Endothelial cell (in vitro differentiated cells): ENCODE data around the gene CCDC194. TPM values are rescaled to one million over a fixed set of nuclear protein-coding genes. Genes with fewer than 3 reads are reported as not detected.
A peak's percentile ranks its signal among the peaks of the same experiment; 100 is the strongest.
"Not testable (repeated sequence)": the region's sequence is repeated elsewhere in the genome, so short reads cannot be mapped to it uniquely, and the experiment has no call there.

ENCODE experiments used
- DNase-seq: peaks from one replicate; pipeline ENCODE4 v3.0.0; 2021; ENCODE audit warnings: low spot score
- H3K27ac Mint-ChIP-seq: one replicate; pipeline ENCODE4 v1.8.0; 2021; ENCODE audit warnings: mixed read lengths, inconsistent platforms; ENCODE audit not compliant: unreplicated experiment
- H3K27me3 Mint-ChIP-seq: one replicate; pipeline ENCODE4 v1.8.0; 2021; ENCODE audit warnings: mild to moderate bottlenecking, moderate library complexity, mixed read lengths, inconsistent platforms; ENCODE audit not compliant: unreplicated experiment
- H3K36me3 Mint-ChIP-seq: one replicate; pipeline ENCODE4 v1.8.0; 2021; ENCODE audit warnings: mild to moderate bottlenecking, low read depth, mixed read lengths, inconsistent platforms; ENCODE audit not compliant: unreplicated experiment
- H3K4me1 Mint-ChIP-seq: one replicate; pipeline ENCODE4 v1.8.0; 2021; ENCODE audit warnings: mild to moderate bottlenecking, mixed read lengths, inconsistent platforms; ENCODE audit not compliant: unreplicated experiment
- H3K4me3 Mint-ChIP-seq: one replicate; pipeline ENCODE4 v1.8.0; 2021; ENCODE audit warnings: mild to moderate bottlenecking, mixed read lengths, inconsistent platforms; ENCODE audit not compliant: unreplicated experiment
- H3K9me3 Mint-ChIP-seq: one replicate; pipeline ENCODE4 v1.8.0; 2021; ENCODE audit warnings: mixed read lengths, inconsistent platforms; ENCODE audit not compliant: unreplicated experiment
- CTCF ChIP-seq: fragments of 200-600 bp; sonication (generic); IDR thresholded peaks from one replicate; pipeline ENCODE4 v1.5.0; 2021; ENCODE audit warnings: antibody characterized with exemption; ENCODE audit not compliant: unreplicated experiment
- total RNA-seq: library from RNA; stranded (reverse); fragmentation: NEBNext Ultra II Directional; extraction: Animal tissue kit (Norgen Biotek cat#: 25700); gene quantifications from one replicate; pipeline ENCODE4 v1.2.1, GENCODE V29; 2021; ENCODE audit not compliant: unreplicated experiment

Gene CCDC194
- total RNA-seq, 1 donor from 2014 or later = 2.7 TPM

- peak; percentile 56 for DNase-seq
- Mint-ChIP-seq H3K27ac (peak within 1 kb of the TSS; percentile 100), H3K4me3 (peak within 1 kb of the TSS; percentile 95), H3K27me3 (peaks cover 12% of the 10 kb centered on the region), H3K9me3 (no peaks in the 10 kb centered on the region), H3K36me3 (peaks cover 12% of the 10 kb centered on the region), H3K4me1 (peaks cover 41% of the 10 kb centered on the region)
- TF ChIP-seq CTCF = no peak
These were observed 16.9 kb downstream of the CCDC194 start, which contains the start of gene PLVAP for GRCh38 chr19:17376935-17377600. PLVAP (minus strand) TSS chr19:17377342; CDS start chr19:17377288, 54 bp downstream.

DNA sequence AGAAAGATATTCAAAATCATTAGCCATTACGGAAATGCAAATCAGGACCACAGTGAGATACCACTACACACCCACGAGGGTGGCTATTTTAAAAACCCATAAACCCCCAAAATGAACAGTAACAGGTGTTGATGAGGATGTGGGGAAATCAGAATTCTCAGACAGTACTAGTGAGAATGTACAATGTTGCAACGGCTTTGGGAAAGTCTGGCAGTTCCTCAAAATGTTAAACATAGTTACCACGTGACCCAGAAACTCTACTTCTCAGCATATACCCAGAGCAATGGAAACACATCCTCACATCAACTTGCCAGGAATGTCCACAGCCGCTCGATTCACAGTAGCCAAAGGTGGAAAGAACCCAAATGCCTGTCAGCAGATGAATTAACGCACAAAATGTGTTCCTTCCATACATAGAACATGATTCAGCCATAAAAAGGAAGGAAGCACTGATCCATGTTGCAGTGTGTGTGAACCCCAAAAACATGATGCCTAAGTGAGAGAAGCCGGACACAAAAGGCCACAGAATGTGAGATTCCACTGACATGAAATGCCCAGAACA is 23.9 kb downstream of the CCDC194 start:
- Mint-ChIP-seq H3K27me3 (peaks cover 3% of the 10 kb centered on the region), H3K27ac (peak overlapping the region; percentile 72), H3K36me3 (peaks cover 38% of the 10 kb centered on the region), H3K9me3 (no peaks in the 10 kb centered on the region), H3K4me3 (peak overlapping the region; percentile 66), H3K4me1 (peaks cover 24% of the 10 kb centered on the region)
- no peak for TF ChIP-seq CTCF
- DNase-seq = no peak

DNA sequence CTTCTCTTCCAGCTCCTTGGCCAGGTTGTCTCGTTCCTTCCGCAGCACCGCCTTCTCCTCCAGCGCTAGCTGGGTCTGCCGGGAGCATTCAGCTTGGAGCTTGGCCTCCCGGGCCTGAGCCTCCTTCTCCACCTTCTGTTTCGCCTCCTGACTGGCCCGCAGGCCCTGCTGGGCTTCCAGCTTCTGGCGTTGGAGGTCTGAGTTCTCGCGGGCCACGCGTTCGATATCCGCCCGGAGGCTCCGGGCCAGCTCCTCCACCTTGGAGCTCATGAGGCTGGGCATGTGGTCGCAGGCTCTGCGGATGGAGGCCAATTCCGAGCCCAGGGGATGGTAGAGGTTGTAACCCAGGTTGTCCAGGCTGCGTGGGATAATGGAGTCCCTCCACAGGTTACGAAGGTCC is 28.6 kb downstream of the CCDC194 start:
- Mint-ChIP-seq H3K27ac (no peak overlapping the region), H3K36me3 (peaks cover 54% of the 10 kb centered on the region), H3K27me3 (peaks cover under 1% of the 10 kb centered on the region), H3K4me1 (peaks cover 34% of the 10 kb centered on the region), H3K9me3 (no peaks in the 10 kb centered on the region), H3K4me3 (peak overlapping the region; percentile 82)
- TF ChIP-seq CTCF = no peak
- no peak for DNase-seq

GRCh38 chr19:17363852-17364605 is 30.0 kb downstream of the CCDC194 start:
- H3K27me3 Mint-ChIP-seq, DNase-seq, H3K9me3 Mint-ChIP-seq: not testable (repeated sequence)
- H3K4me1 Mint-ChIP-seq = peaks cover 34% of the 10 kb centered on the region
- peak overlapping the region; percentile 85 for H3K4me3 Mint-ChIP-seq
- peak overlapping the region; percentile 62 for H3K27ac Mint-ChIP-seq
- H3K36me3 Mint-ChIP-seq = peaks cover 56% of the 10 kb centered on the region

- Mint-ChIP-seq H3K9me3 (no peaks in the 10 kb centered on the region), H3K36me3 (peaks cover 56% of the 10 kb centered on the region), H3K4me3 (peak overlapping the region; percentile 67), H3K4me1 (peaks cover 26% of the 10 kb centered on the region), H3K27me3 (peaks cover 9% of the 10 kb centered on the region), H3K27ac (no peak overlapping the region)
- no peak for TF ChIP-seq CTCF
- DNase-seq = no peak
These were observed 33.8 kb downstream of the CCDC194 start for GRCh38 chr19:17359905-17360800.
